ENCODE measurements around the gene UBE2E2.

UBE2E2 gene

GRCh38 chr3:23242106-23242505 lies 39.0 kb downstream of the UBE2E2 start:
- DNase-seq = no peak
- H3K4me1 ChIP-seq (ENCODE audit: insufficient read depth, low read length) = no peaks in the 10 kb centered on the region
- TF ChIP-seq EZH2 (IDR thresholded peaks at IDR 0.05; ENCODE audit: borderline replicate concordance, low read depth, low read length, severe bottlenecking) = no peak
- no peak for TF ChIP-seq CTCF (IDR thresholded peaks at IDR 0.05; ENCODE audit: borderline replicate concordance, extremely low read depth, low read length, poor library complexity, severe bottlenecking)
- H3K9me3 ChIP-seq (ENCODE audit: insufficient read depth, low read length, severe bottlenecking) = no peaks in the 10 kb centered on the region
- H3K36me3 ChIP-seq (ENCODE audit: insufficient read depth, low read length) = no peaks in the 10 kb centered on the region
- no peak overlapping the region for H3K4me2 ChIP-seq (ENCODE audit: insufficient read depth, low read length)
- no peaks in the 10 kb centered on the region for H3K79me2 ChIP-seq (ENCODE audit: insufficient read depth, low read length)
- no peak overlapping the region for H3K27ac ChIP-seq (ENCODE audit: low read length)
- no peak overlapping the region for H3K4me3 ChIP-seq (ENCODE audit: low read depth in 1 of 2, low read length in 2 of 2)
- H2AFZ ChIP-seq (ENCODE audit: low read depth, low read length) = no peak overlapping the region
- no peaks in the 10 kb centered on the region for H4K20me1 ChIP-seq (ENCODE audit: insufficient read depth, low read length)
- H3K9ac ChIP-seq (ENCODE audit: low read depth, low read length) = no peak overlapping the region
- no peak for ATAC-seq (ENCODE audit: insufficient read depth, low read depth)
- no peaks in the 10 kb centered on the region for H3K27me3 ChIP-seq (ENCODE audit: insufficient read depth, low read length, poor library complexity)

- Histone ChIP-seq H4K20me1 (ENCODE audit: insufficient read depth, low read length) (no peaks in the 10 kb centered on the region), H3K4me1 (ENCODE audit: insufficient read depth, low read length) (no peaks in the 10 kb centered on the region), H3K27me3 (ENCODE audit: insufficient read depth, low read length, poor library complexity) (no peaks in the 10 kb centered on the region), H3K4me2 (ENCODE audit: insufficient read depth, low read length) (no peak overlapping the region), H3K9ac (ENCODE audit: low read depth, low read length) (no peak overlapping the region), H3K36me3 (ENCODE audit: insufficient read depth, low read length) (no peaks in the 10 kb centered on the region), H3K27ac (ENCODE audit: low read length) (no peak overlapping the region), H3K9me3 (ENCODE audit: insufficient read depth, low read length, severe bottlenecking) (no peaks in the 10 kb centered on the region), H3K79me2 (ENCODE audit: insufficient read depth, low read length) (no peaks in the 10 kb centered on the region), H3K4me3 (ENCODE audit: low read depth in 1 of 2, low read length in 2 of 2) (no peak overlapping the region), H2AFZ (ENCODE audit: low read depth, low read length) (no peak overlapping the region)
- no peak for ATAC-seq (ENCODE audit: insufficient read depth, low read depth)
- no peak for DNase-seq
- TF ChIP-seq EZH2 (IDR thresholded peaks at IDR 0.05; ENCODE audit: borderline replicate concordance, low read depth, low read length, severe bottlenecking) = no peak
- no peak for TF ChIP-seq CTCF (IDR thresholded peaks at IDR 0.05; ENCODE audit: borderline replicate concordance, extremely low read depth, low read length, poor library complexity, severe bottlenecking)
Measured at GRCh38 chr3:23244324-23245041, 41.4 kb downstream of the UBE2E2 start.

GRCh38 chr3:23246651-23247050 lies 43.5 kb downstream of the UBE2E2 start:
- ATAC-seq (ENCODE audit: insufficient read depth, low read depth) = no peak
- Histone ChIP-seq H3K27ac (ENCODE audit: low read length) (no peak overlapping the region), H3K4me3 (ENCODE audit: low read depth in 1 of 2, low read length in 2 of 2) (no peak overlapping the region), H3K9ac (ENCODE audit: low read depth, low read length) (no peak overlapping the region), H3K9me3 (ENCODE audit: insufficient read depth, low read length, severe bottlenecking) (no peaks in the 10 kb centered on the region), H3K79me2 (ENCODE audit: insufficient read depth, low read length) (no peaks in the 10 kb centered on the region), H3K4me1 (ENCODE audit: insufficient read depth, low read length) (no peaks in the 10 kb centered on the region), H3K4me2 (ENCODE audit: insufficient read depth, low read length) (no peak overlapping the region), H3K36me3 (ENCODE audit: insufficient read depth, low read length) (no peaks in the 10 kb centered on the region), H2AFZ (ENCODE audit: low read depth, low read length) (no peak overlapping the region), H3K27me3 (ENCODE audit: insufficient read depth, low read length, poor library complexity) (no peaks in the 10 kb centered on the region), H4K20me1 (ENCODE audit: insufficient read depth, low read length) (no peaks in the 10 kb centered on the region)
- no peak for DNase-seq
- TF ChIP-seq EZH2 (IDR thresholded peaks at IDR 0.05; ENCODE audit: borderline replicate concordance, low read depth, low read length, severe bottlenecking) = no peak
- TF ChIP-seq CTCF (IDR thresholded peaks at IDR 0.05; ENCODE audit: borderline replicate concordance, extremely low read depth, low read length, poor library complexity, severe bottlenecking) = no peak
